HL-60/S4 (cell line): Measurements from ENCODE around the gene DRAP1.

Experiments
- in situ Hi-C: fragments of 300-500 bp; cut with MboI; formaldehyde crosslinking; loops from 2 replicates; pipeline ENCODE4 v1.14.3; 2022; ENCODE audit warnings: low sequenced_read_pairs

The DRAP1 gene

DNA sequence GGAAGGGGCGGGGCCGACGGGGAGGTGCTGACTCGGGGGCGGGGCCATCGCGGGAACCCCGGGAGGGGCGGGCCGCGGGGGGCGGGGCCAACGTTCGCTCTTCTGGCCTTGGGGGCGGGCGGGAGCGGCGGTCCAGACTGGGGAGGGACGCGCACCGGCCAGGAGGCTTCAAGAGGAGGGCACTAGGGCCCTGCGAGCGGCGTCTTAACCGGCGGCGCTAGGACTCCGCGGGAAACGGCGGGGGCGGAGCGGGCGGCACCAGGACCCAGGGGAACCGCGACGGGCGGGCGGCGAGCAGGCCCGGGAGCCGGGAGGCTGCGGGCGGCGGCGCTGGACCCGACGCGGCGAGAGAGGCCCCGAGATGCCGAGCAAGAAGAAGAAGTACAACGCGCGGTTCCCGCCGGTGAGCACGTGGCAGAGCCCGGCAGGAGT, at the start of gene DRAP1:
TSS of gene DRAP1 (plus strand) at position 286 of the 432 bp plus-strand sequence. CDS start at position 362, 76 bp downstream.
- in situ Hi-C loops: no loop called here

DNA sequence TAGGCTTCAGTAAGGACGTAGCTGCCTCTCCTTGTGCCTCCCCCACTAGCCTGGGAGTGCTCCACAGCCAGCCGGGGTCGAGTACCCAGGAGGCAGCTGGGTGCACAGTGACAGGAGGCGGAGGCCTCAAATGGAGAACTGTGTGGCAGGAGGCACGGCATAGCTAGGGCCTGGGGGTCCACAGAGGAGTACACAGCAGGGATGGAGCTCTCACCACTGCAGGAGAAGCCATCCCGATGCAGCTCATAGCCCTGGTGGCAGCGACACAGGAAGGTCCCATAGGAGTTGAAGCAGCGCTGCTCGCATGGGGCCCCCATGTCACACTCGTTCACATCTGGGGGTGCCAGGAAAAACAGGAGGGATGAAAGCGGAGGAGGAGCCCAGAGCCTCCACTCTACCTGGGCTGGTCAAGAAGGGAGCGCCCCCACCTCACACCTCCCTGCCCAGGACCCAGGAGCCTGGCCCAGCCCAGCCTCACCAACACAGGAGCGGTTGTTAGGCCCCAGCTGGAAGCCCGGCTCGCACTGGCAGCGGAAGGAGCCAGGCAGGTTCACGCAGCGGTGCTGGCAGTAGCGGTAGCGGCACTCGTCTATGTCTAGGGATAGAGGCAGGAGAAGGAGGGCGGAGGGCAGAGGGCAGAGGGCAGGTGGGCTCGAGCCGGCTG, 49.5 kb upstream of the DRAP1 start:
- in situ Hi-C loops: no loop called here

- in situ Hi-C loops: no loop called here
Measured at GRCh38 chr11:65870307-65870658, 48.9 kb upstream of the DRAP1 start.

- in situ Hi-C loops: no loop called here
Measured at GRCh38 chr11:65870706-65871681, 48.2 kb upstream of the DRAP1 start.

GRCh38 chr11:65871811-65872548, 47.2 kb upstream of the DRAP1 start:
- in situ Hi-C loops: no loop called here

- in situ Hi-C loops: no loop called here
Measured at GRCh38 chr11:65872586-65873317, 46.5 kb upstream of the DRAP1 start, which contains the start of gene EFEMP2. TSS of gene EFEMP2 (minus strand) at chr11:65872800. CDS start at chr11:65872354, 446 bp downstream.

- in situ Hi-C loops: no loop called here
Measured at GRCh38 chr11:65873318-65874156, 45.7 kb upstream of the DRAP1 start.

DNA sequence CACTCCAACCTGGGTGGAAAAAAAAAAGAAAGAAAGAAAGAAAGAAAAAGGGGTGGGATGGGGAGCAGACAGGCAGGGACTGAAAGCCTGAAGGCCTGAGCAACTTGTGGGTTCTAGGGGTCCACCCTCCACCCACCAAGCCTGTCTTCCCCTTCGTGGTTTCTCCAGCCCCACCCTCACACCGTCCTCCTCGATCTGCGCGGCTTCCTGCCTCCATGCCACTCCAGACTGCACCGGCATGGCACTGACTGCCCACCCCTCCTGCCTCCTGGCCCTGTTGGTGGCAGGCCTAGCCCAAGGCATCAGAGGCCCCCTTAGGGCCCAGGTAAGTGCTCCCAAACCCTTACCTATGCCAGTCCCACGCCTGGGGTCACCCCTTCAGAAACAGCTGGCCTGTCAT, 39.6 kb upstream of the DRAP1 start, which contains the start of gene CTSW:
TSS of gene CTSW (plus strand) at position 221 of the 400 bp plus-strand sequence. CDS start at position 239, 18 bp downstream.
- in situ Hi-C loops: no loop called here

- in situ Hi-C loops: no loop called here
Measured at GRCh38 chr11:65880027-65880426, 39.2 kb upstream of the DRAP1 start.

GRCh38 chr11:65880844-65881421, 38.3 kb upstream of the DRAP1 start:
- in situ Hi-C loops: no loop called here

DNA sequence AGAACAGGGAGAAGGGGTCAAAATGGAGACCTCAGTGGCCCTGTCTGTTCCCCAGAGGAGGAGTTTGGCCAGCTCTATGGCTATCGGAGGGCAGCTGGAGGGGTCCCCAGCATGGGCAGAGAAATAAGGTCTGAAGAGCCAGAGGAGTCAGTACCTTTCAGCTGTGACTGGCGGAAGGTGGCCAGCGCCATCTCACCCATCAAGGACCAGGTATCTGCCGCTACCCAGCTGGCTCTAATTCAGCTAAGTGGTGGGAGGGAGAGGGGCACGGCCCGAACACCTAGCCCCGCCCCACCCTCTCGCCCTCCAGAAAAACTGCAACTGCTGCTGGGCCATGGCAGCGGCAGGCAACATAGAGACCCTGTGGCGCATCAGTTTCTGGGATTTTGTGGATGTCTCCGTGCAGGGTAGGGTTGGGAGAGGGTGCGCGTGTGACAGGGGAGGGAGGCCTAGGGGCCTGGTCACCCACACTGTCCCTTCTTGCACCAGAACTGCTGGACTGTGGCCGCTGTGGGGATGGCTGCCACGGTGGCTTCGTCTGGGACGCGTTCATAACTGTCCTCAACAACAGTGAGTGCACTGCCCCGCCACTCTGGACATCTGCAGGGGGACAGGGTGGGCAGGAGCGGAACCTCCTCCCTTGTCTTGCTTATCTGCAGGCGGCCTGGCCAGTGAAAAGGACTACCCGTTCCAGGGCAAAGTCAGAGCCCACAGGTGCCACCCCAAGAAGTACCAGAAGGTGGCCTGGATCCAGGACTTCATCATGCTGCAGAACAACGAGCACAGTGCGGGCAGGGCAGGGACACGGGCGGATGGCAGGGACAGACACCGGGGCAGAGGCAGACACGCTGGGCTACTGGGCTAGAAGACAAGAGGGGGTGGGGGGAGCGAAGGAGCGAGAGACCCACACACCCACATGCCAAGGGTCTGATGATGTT, 36.8 kb upstream of the DRAP1 start:
- in situ Hi-C loops: no loop called here

- in situ Hi-C loops: no loop called here
Measured at GRCh38 chr11:65883058-65883761, 36.0 kb upstream of the DRAP1 start.

GRCh38 chr11:65883786-65884715, 35.2 kb upstream of the DRAP1 start:
- in situ Hi-C loops: no loop called here

DNA sequence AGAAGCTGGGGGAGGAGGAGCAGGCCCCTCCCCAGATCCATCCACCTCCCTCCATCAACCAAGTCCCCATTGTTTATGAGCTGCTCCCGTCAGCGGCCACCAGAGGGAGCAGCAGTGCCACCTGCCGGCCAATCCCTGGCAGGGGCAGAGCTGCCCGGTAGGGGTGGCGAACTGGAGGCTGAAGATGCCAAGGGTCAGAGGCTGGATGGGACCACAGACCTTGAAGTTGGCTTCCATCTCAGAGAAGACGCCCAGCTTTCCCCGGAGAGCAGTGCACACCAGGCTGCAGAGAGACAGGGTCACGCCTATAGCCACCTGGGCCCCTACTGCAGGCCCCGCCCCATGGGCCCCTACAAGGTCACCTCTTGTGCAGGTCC, 34.5 kb upstream of the DRAP1 start:
- in situ Hi-C loops: no loop called here

DNA sequence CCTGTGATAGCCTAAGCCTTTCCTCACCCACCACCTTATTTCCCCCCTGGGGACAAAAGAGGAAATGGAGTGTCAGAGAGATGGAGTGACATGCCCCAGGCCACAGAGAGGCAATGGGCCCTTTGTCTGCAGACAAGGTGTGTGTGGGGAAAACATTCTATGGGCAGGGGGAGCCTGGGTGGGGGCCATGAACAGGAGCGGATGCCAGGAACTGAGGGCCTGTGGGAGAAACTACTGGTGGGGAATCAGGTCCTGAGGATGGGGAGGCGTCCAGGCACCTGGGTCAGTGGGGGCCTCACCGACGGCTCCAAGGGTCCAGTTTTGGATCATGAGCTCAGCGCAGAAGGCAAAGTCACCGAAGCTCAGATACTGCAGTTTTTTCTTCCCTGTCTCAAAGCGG, 34.0 kb upstream of the DRAP1 start:
- in situ Hi-C loops: no loop called here

DNA sequence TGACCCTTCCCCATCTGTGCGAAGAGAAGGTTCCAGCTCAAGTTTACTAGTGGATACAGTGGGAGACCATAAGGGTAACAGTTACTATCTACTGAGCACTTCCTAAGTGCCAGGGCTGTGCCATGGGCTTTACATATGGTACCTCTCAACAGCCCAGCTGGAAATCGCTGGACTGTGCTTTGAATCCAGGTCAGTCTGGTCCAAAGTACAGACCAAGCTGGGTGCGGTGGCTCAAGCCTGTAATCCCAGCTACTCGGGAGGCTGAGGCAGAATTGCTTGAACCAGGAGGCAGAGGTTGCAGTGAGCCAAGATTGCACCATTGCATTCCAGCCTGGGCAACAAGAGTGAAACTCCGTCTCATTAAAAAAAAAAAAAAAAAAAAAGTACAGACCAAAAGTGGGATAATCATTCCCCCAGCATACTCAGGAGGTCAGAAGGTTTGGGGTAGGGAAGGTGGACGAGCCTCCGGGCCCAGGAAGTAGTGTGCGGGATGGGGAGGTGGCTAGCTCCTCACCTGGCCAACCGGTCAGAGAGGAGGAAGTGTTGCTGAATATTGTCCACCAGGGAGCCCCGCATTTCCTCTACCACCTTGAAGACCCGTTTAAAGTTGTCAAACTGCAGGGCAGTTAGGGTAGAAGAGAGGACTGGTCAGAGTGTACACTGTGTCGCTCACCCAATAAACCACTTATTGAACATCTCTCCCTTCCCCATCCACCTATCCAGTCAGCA, 33.3 kb upstream of the DRAP1 start:
- in situ Hi-C loops: no loop called here
